H9 (cell line): ENCODE data around the gene ANKMY1. TPM values are rescaled to one million over a fixed set of nuclear protein-coding genes. Genes with fewer than 3 reads are reported as not detected.

Source experiments
- DNase-seq: peaks from one replicate; pipeline ENCODE4 v3.0.0-alpha.2; 2017
- H2AFZ ChIP-seq: one replicate; pipeline ENCODE4 v1.6.1; 2013; ENCODE audit warnings: mild to moderate bottlenecking, low read length, control low read depth, moderate library complexity
- H2AK5ac ChIP-seq: 2 replicates; pipeline ENCODE4 v1.6.1; 2013; ENCODE audit warnings: low read length, control low read depth, mixed read lengths; ENCODE audit not compliant: insufficient read length
- H2BK120ac ChIP-seq: one replicate; pipeline ENCODE4 v1.6.1; 2013; ENCODE audit warnings: low read depth, mild to moderate bottlenecking, low read length, control low read depth, inconsistent platforms; ENCODE audit not compliant: poor library complexity, severe bottlenecking
- H2BK12ac ChIP-seq: 2 replicates; pipeline ENCODE4 v1.6.1; 2013; ENCODE audit warnings: low read length, control low read depth, mixed read lengths, low read depth; ENCODE audit not compliant: insufficient read length
- H2BK15ac ChIP-seq: 2 replicates; pipeline ENCODE4 v1.6.1; 2013; ENCODE audit warnings: low read depth, low read length, control low read depth
- H2BK20ac ChIP-seq: one replicate; pipeline ENCODE4 v1.6.1; 2013; ENCODE audit warnings: low read depth, mild to moderate bottlenecking, low read length, control low read depth, inconsistent platforms; ENCODE audit not compliant: poor library complexity, severe bottlenecking
- H2BK5ac ChIP-seq: 2 replicates; pipeline ENCODE4 v1.6.1; 2013; ENCODE audit warnings: low read length, control low read depth, mixed read lengths; ENCODE audit not compliant: insufficient read length
- H3K14ac ChIP-seq: 2 replicates; pipeline ENCODE4 v1.6.1; 2013; ENCODE audit warnings: low read length, control low read depth; ENCODE audit not compliant: insufficient read depth
- H3K18ac ChIP-seq: 2 replicates; pipeline ENCODE4 v1.6.1; 2013; ENCODE audit warnings: low read depth, mild to moderate bottlenecking, mixed read lengths, low read length, control low read depth; ENCODE audit not compliant: insufficient read length
- H3K23ac ChIP-seq: 2 replicates; pipeline ENCODE4 v1.6.1; 2013; ENCODE audit warnings: low read length, control low read depth, mixed read lengths, low read depth; ENCODE audit not compliant: insufficient read length
- H3K23me2 ChIP-seq: 2 replicates; pipeline ENCODE4 v1.6.1; 2013; ENCODE audit warnings: low read depth, mild to moderate bottlenecking, mixed read lengths, low read length, control low read depth; ENCODE audit not compliant: insufficient read length, poor library complexity, severe bottlenecking
- H3K27ac ChIP-seq: 2 replicates; pipeline ENCODE4 v1.5.1; 2013; ENCODE audit warnings: low read length, control low read depth, mixed read lengths, low read depth; ENCODE audit not compliant: insufficient read length
- H3K27me3 ChIP-seq: 2 replicates; pipeline ENCODE4 v1.6.1; 2013; ENCODE audit warnings: low read length, control low read depth, inconsistent platforms; ENCODE audit not compliant: insufficient read depth
- H3K4ac ChIP-seq: 2 replicates; pipeline ENCODE4 v1.6.1; 2013; ENCODE audit warnings: low read depth, mild to moderate bottlenecking, control low read depth, inconsistent platforms, low read length, moderate library complexity
- H3K4me1 ChIP-seq: 2 replicates; pipeline ENCODE4 v1.6.1; 2013; ENCODE audit warnings: low read length, control low read depth, inconsistent platforms; ENCODE audit not compliant: insufficient read depth
- H3K4me2 ChIP-seq: 2 replicates; pipeline ENCODE4 v1.6.1; 2013; ENCODE audit warnings: low read length, control low read depth, mixed read lengths; ENCODE audit not compliant: insufficient read length, insufficient read depth
- H3K56ac ChIP-seq: 2 replicates; pipeline ENCODE4 v1.6.1; 2013; ENCODE audit warnings: low read depth, mild to moderate bottlenecking, mixed read lengths, low read length, control low read depth; ENCODE audit not compliant: insufficient read length
- H3K79me1 ChIP-seq: 2 replicates; pipeline ENCODE4 v1.6.1; 2013; ENCODE audit warnings: low read depth, mild to moderate bottlenecking, moderate library complexity, low read length, control low read depth, inconsistent platforms; ENCODE audit not compliant: insufficient read depth, poor library complexity, severe bottlenecking
- H3K79me2 ChIP-seq: 2 replicates; pipeline ENCODE4 v1.6.1; 2013; ENCODE audit warnings: low read length, control low read depth, inconsistent platforms; ENCODE audit not compliant: insufficient read depth
- H3K9ac ChIP-seq: 2 replicates; pipeline ENCODE4 v1.6.1; 2013; ENCODE audit warnings: low read length, control low read depth, mixed read lengths; ENCODE audit not compliant: insufficient read length; ENCODE audit errors: extremely low read depth
- H3K9me3 ChIP-seq: one replicate; pipeline ENCODE4 v1.6.1; 2013; ENCODE audit warnings: low read depth, low read length, inconsistent platforms; ENCODE audit not compliant: control insufficient read depth
- H3T11ph ChIP-seq: one replicate; pipeline ENCODE4 v1.6.1; 2013; ENCODE audit warnings: mild to moderate bottlenecking, low read length, control low read depth, inconsistent platforms
- H4K20me1 ChIP-seq: one replicate; pipeline ENCODE4 v1.6.1; 2013; ENCODE audit not compliant: control insufficient read depth, insufficient read length, insufficient read depth
- H4K5ac ChIP-seq: 2 replicates; pipeline ENCODE4 v1.6.1; 2013; ENCODE audit warnings: low read depth, mild to moderate bottlenecking, mixed read lengths, low read length, control low read depth; ENCODE audit not compliant: insufficient read length
- H4K8ac ChIP-seq: replicated peaks from 2 replicates; pipeline ENCODE4 v1.6.1; 2013; ENCODE audit warnings: low read length, control low read depth, mixed read lengths, low read depth; ENCODE audit not compliant: insufficient read length
- H4K91ac ChIP-seq: 2 replicates; pipeline ENCODE4 v1.6.1; 2013; ENCODE audit warnings: low read depth, mild to moderate bottlenecking, moderate library complexity, mixed read lengths, low read length, control low read depth; ENCODE audit not compliant: insufficient read length
- H3K27ac Mint-ChIP-seq, 3 experiments: 2 replicates in 2 of 3; 3 replicates in 1 of 3; pipeline ENCODE4 v1.8.0; 2020 to 2021; ENCODE audit warnings: mixed read lengths in 3 of 3, mild to moderate bottlenecking in 1 of 3, moderate library complexity in 1 of 3
- H3K27me3 Mint-ChIP-seq: 2 replicates; pipeline ENCODE4 v1.8.0; 2021; ENCODE audit warnings: low read depth, mild to moderate bottlenecking, moderate library complexity, mixed read lengths
- H3K36me3 Mint-ChIP-seq, 3 experiments: 2 replicates in 2 of 3; 3 replicates in 1 of 3; pipeline ENCODE4 v1.8.0; 2020 to 2021; ENCODE audit warnings: low read depth in 3 of 3, mixed read lengths in 3 of 3; ENCODE audit not compliant: insufficient read depth in 1 of 3
- H3K4me1 Mint-ChIP-seq, 2 experiments: 2 replicates each; pipeline ENCODE4 v1.8.0; 2020; ENCODE audit warnings: mixed read lengths in 2 of 2
- H3K4me3 Mint-ChIP-seq, 2 experiments: 2 replicates in 1 of 2; 3 replicates in 1 of 2; pipeline ENCODE4 v1.8.0; 2020 to 2021; ENCODE audit warnings: mild to moderate bottlenecking in 2 of 2, mixed read lengths in 2 of 2, moderate library complexity in 1 of 2
- H3K9me3 Mint-ChIP-seq, 2 experiments: 2 replicates in 1 of 2; 3 replicates in 1 of 2; pipeline ENCODE4 v1.8.0; 2020; ENCODE audit warnings: mild to moderate bottlenecking in 2 of 2, mixed read lengths in 2 of 2, moderate library complexity in 1 of 2
- WGBS: extraction: QIAGEN DNeasy Blood & Tissue Kit; methylation state at CpG from one replicate; pipeline ENCODE4 v1.1.7; 2013; ENCODE audit warnings: missing lambda C conversion rate, low lambda C conversion rate, mixed read lengths; ENCODE audit not compliant: insufficient read length; ENCODE audit errors: extremely low coverage; 5-methylcytosine and 5-hydroxymethylcytosine counted together
- total RNA-seq: library from RNA; stranded (reverse); gene quantifications from 2 replicates; pipeline ENCODE4 v1.2.1, GENCODE V29; 2021
- TF ChIP-seq, protein P1 (sequence below): fragments of 200-600 bp; sonication (generic); conservative IDR thresholded peaks from 3 replicates; pipeline ENCODE4 v1.8.0; 2021; ENCODE audit warnings: antibody characterized with exemption, mild to moderate bottlenecking

ANKMY1 gene
- total RNA-seq, 1 experiment from 2014 or later: 13.7 TPM

DNA sequence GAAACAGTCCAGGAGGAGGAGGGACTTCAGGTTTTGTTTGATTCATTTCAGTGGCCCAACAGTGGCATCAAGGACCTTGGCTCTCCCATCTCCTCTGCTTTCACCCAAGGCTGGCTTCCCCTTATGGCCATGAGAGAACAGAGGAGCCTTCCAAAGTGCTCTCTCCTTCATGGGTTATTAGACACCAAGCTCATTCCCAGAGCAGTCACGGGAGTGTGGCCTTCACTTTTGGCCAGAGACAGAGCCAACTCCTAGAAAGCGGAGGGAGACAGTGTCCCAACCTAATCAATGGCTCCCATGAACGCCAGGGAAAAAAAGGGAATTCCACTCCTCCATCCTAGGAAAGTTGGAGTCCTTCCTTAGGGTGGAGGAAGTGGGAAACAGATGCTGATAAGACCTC, 1.5 kb upstream of the ANKMY1 start:
- H3K79me1 ChIP-seq: no peaks in the 10 kb centered on the region
- peaks cover 3% of the 10 kb centered on the region for H3K23me2 ChIP-seq
- H3K23ac ChIP-seq: no peak overlapping the region
- no peak overlapping the region for H3K56ac ChIP-seq
- no peak overlapping the region for H2AK5ac ChIP-seq
- H3K4ac ChIP-seq: no peak overlapping the region
- TF ChIP-seq, protein P1, sequence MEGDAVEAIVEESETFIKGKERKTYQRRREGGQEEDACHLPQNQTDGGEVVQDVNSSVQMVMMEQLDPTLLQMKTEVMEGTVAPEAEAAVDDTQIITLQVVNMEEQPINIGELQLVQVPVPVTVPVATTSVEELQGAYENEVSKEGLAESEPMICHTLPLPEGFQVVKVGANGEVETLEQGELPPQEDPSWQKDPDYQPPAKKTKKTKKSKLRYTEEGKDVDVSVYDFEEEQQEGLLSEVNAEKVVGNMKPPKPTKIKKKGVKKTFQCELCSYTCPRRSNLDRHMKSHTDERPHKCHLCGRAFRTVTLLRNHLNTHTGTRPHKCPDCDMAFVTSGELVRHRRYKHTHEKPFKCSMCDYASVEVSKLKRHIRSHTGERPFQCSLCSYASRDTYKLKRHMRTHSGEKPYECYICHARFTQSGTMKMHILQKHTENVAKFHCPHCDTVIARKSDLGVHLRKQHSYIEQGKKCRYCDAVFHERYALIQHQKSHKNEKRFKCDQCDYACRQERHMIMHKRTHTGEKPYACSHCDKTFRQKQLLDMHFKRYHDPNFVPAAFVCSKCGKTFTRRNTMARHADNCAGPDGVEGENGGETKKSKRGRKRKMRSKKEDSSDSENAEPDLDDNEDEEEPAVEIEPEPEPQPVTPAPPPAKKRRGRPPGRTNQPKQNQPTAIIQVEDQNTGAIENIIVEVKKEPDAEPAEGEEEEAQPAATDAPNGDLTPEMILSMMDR: no peak
- H3K18ac ChIP-seq: no peak overlapping the region
- no peak overlapping the region for H3K9ac ChIP-seq
- no peak overlapping the region for H3K4me2 ChIP-seq
- no peak overlapping the region for H2BK20ac ChIP-seq
- peaks cover 21% of the 10 kb centered on the region for H3K27me3 Mint-ChIP-seq
- no peak overlapping the region for H2AFZ ChIP-seq
- no peak overlapping the region for H2BK12ac ChIP-seq
- H3K27me3 ChIP-seq: peaks cover 5% of the 10 kb centered on the region; the same call in 1 of the 2 replicates
- no peaks in the 10 kb centered on the region for H3K79me2 ChIP-seq
- no peak overlapping the region for H4K91ac ChIP-seq
- no peak overlapping the region for H2BK15ac ChIP-seq
- no peak overlapping the region for H2BK120ac ChIP-seq
- peaks cover 20 to 23% of the 10 kb centered on the region in 2 experiments for H3K4me1 Mint-ChIP-seq
- peak; percentile 18 for DNase-seq
- H3K36me3 Mint-ChIP-seq: peaks cover 0 to 13% (median 0%) of the 10 kb centered on the region in 3 experiments; a peak in 2 of 7 replicates
- H3K4me1 ChIP-seq: no peaks in the 10 kb centered on the region
- H3K4me3 Mint-ChIP-seq: peak overlapping the region; percentile 72 to 81; a peak in 4 of 5 replicates
- H2BK5ac ChIP-seq: no peak overlapping the region
- no CpG with 5 or more reads among the region's 3 CpGs for WGBS
- no peak overlapping the region for H3T11ph ChIP-seq
- no peak overlapping the region for H4K8ac ChIP-seq
- H3K9me3 Mint-ChIP-seq: no peaks in the 10 kb centered on the region; a peak in 1 of 5 replicates
- H3K27ac ChIP-seq: no peak overlapping the region
- no peaks in the 10 kb centered on the region for H3K9me3 ChIP-seq
- H3K14ac ChIP-seq: no peak overlapping the region
- no peak overlapping the region for H3K27ac Mint-ChIP-seq
- no peak overlapping the region for H4K5ac ChIP-seq
- no peaks in the 10 kb centered on the region for H4K20me1 ChIP-seq
